Breast epithelium (tissue), 4 donors: ENCODE results near the gene GPR87. TPM values are rescaled to one million over a fixed set of nuclear protein-coding genes. Genes with fewer than 3 reads are reported as not detected.

ENCODE experiments used
- DNase-seq, 2 donors: peaks; one replicate each; pipeline ENCODE4 v3.0.0-alpha.2; 2019; ENCODE audit warnings: low spot score in 2 of 2
- H3K27ac ChIP-seq, 2 donors: fragments of 200-600 bp; sonication (generic) in 1 of 2; one replicate each; pipeline ENCODE4 v1.5.1; 2016 to 2019; ENCODE audit warnings: mild to moderate bottlenecking in 1 of 2
- H3K27me3 ChIP-seq, 2 donors: fragments of 200-600 bp; sonication (generic) in 1 of 2; one replicate each; pipeline versions ENCODE4 v1.5.1 to v1.6.0; 2017 to 2019; ENCODE audit warnings: control low read depth in 1 of 2, mild to moderate bottlenecking in 1 of 2
- H3K36me3 ChIP-seq: fragments of 200-600 bp; one replicate; pipeline ENCODE4 v1.5.1; 2019
- H3K4me1 ChIP-seq, 2 donors: fragments of 200-600 bp; sonication (generic); one replicate each; pipeline ENCODE4 v1.5.1; 2016 to 2019; ENCODE audit warnings: control low read depth in 1 of 2
- H3K4me3 ChIP-seq, 3 donors: fragments of 200-600 bp; sonication (generic); 1 replicate in 2 of 3; 2 replicates in 1 of 3; pipeline ENCODE4 v1.5.1; 2016 to 2019; ENCODE audit warnings: mild to moderate bottlenecking in 3 of 3, moderate library complexity in 2 of 3
- H3K9me3 ChIP-seq, 2 donors: fragments of 200-600 bp; sonication (generic) in 1 of 2; one replicate each; pipeline ENCODE4 v1.5.1; 2016 to 2019; ENCODE audit warnings: control low read depth in 1 of 2
- CTCF ChIP-seq, 3 donors: fragments of 450-650 bp; IDR thresholded peaks; one replicate each; pipeline ENCODE4 v1.5.1; 2016 to 2017; ENCODE audit warnings: antibody characterized with exemption in 3 of 3, mild to moderate bottlenecking in 3 of 3, moderate library complexity in 3 of 3
- POLR2A ChIP-seq: fragments of 450-650 bp; IDR thresholded peaks from one replicate; pipeline ENCODE4 v1.6.1; 2016; ENCODE audit warnings: antibody characterized with exemption, mild to moderate bottlenecking, moderate library complexity
- POLR2AphosphoS5 ChIP-seq, 3 donors: sonication (generic); formaldehyde crosslinking; IDR thresholded peaks; one replicate each; pipeline ENCODE4 v1.6.1; 2017; ENCODE audit warnings: antibody characterized with exemption in 3 of 3
- intact Hi-C: fragments of 100-400 bp; cut with DNase I; formaldehyde crosslinking; loops from one replicate; pipeline ENCODE4 v1.15.1; 2023; ENCODE audit warnings: low total_unique reads
- total RNA-seq, 3 donors: library from RNA; depleted of rRNA; stranded (reverse); fragments of >200 nt; gene quantifications; one replicate each; pipeline ENCODE4 v1.1.0, GENCODE V29; 2016

Gene GPR87
- total RNA-seq = 1 to 10 TPM in 2 of 3 donors, not detected in 1; 2.6 to 3.4 TPM

- H3K4me1 ChIP-seq = no peaks in the 10 kb centered on the region
- no peak for TF ChIP-seq POLR2A
- no peak for TF ChIP-seq POLR2AphosphoS5 (IDR thresholded peaks at IDR 0.05)
- TF ChIP-seq CTCF (IDR thresholded peaks at IDR 0.05) = no peak
- DNase-seq = no peak
- H3K36me3 ChIP-seq = no peaks in the 10 kb centered on the region
- peak within 1 kb of the TSS; percentile 51 to 68 for H3K27ac ChIP-seq
- no peaks in the 10 kb centered on the region for H3K27me3 ChIP-seq
- H3K9me3 ChIP-seq = no peaks in the 10 kb centered on the region
- peak within 1 kb of the TSS in 1 of 3 donors; percentile 17 for H3K4me3 ChIP-seq
- intact Hi-C loops = no loop called here
Measured at GRCh38 chr3:151316267-151316991, at the start of gene GPR87. TSS of gene GPR87 (minus strand) at chr3:151316820. CDS start at chr3:151300100, 16,720 bp downstream.

GRCh38 chr3:151362751-151363174 lies 46.1 kb upstream of the GPR87 start:
- H3K27ac ChIP-seq = no peak overlapping the region
- H3K4me1 ChIP-seq = no peaks in the 10 kb centered on the region
- H3K4me3 ChIP-seq = no peak overlapping the region
- no peaks in the 10 kb centered on the region for H3K36me3 ChIP-seq
- intact Hi-C loops = no loop called here
- TF ChIP-seq POLR2A (no peak), POLR2AphosphoS5 (IDR thresholded peaks at IDR 0.05) (no peak), CTCF (IDR thresholded peaks at IDR 0.05) (no peak)
- no peak for DNase-seq
- no peaks in the 10 kb centered on the region for H3K27me3 ChIP-seq
- H3K9me3 ChIP-seq = no peaks in the 10 kb centered on the region

- no peak for DNase-seq
- Histone ChIP-seq H3K4me1 (no peaks in the 10 kb centered on the region), H3K27me3 (no peaks in the 10 kb centered on the region), H3K4me3 (no peak overlapping the region), H3K27ac (no peak overlapping the region), H3K9me3 (no peaks in the 10 kb centered on the region), H3K36me3 (no peaks in the 10 kb centered on the region)
- TF ChIP-seq POLR2A = no peak
- TF ChIP-seq CTCF (IDR thresholded peaks at IDR 0.05) = no peak
- TF ChIP-seq POLR2AphosphoS5 (IDR thresholded peaks at IDR 0.05) = no peak
- intact Hi-C loops = no loop called here
Measured at GRCh38 chr3:151357463-151357850, 40.8 kb upstream of the GPR87 start.

- Histone ChIP-seq H3K9me3 (no peaks in the 10 kb centered on the region), H3K4me1 (no peaks in the 10 kb centered on the region), H3K27ac (no peak overlapping the region), H3K27me3 (no peaks in the 10 kb centered on the region), H3K4me3 (no peak overlapping the region), H3K36me3 (no peaks in the 10 kb centered on the region)
- no peak for TF ChIP-seq CTCF (IDR thresholded peaks at IDR 0.05)
- no peak for TF ChIP-seq POLR2A
- TF ChIP-seq POLR2AphosphoS5 (IDR thresholded peaks at IDR 0.05) = no peak
- no peak for DNase-seq
- intact Hi-C loops = no loop called here
Measured at GRCh38 chr3:151356794-151357462, 40.3 kb upstream of the GPR87 start.

GRCh38 chr3:151351648-151352047 lies 35.0 kb upstream of the GPR87 start:
- no peaks in the 10 kb centered on the region for H3K27me3 ChIP-seq
- no peaks in the 10 kb centered on the region for H3K9me3 ChIP-seq
- H3K4me1 ChIP-seq = no peaks in the 10 kb centered on the region
- H3K4me3 ChIP-seq = no peak overlapping the region
- H3K27ac ChIP-seq = no peak overlapping the region
- intact Hi-C loops = no loop called here
- DNase-seq = no peak
- TF ChIP-seq POLR2AphosphoS5 (IDR thresholded peaks at IDR 0.05) (no peak), POLR2A (no peak)
- no peaks in the 10 kb centered on the region for H3K36me3 ChIP-seq
